ENCODE data around the gene FCHSD1.

Gene FCHSD1

DNA sequence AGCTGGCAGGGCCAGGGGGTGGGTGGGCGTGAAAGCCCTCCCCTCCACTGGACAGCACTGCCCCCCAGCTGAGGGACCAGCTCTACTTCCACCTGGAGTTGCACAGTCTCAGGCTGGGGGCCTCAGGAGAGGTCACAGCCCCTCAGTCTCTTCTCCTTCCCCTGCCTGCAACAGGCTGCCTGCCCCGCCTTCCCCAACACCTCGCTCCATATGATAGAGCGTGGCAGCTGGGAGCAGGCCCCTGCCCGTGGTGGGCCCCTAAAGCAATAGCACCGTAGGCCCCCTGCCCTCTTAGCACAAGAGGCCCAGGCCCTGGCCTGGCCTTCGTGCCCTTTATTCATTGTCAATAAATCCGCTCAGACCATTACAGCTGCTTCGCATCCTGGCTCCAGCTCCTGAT, 10.5 kb downstream of the FCHSD1 start:
- no peak for DNase-seq

DNA sequence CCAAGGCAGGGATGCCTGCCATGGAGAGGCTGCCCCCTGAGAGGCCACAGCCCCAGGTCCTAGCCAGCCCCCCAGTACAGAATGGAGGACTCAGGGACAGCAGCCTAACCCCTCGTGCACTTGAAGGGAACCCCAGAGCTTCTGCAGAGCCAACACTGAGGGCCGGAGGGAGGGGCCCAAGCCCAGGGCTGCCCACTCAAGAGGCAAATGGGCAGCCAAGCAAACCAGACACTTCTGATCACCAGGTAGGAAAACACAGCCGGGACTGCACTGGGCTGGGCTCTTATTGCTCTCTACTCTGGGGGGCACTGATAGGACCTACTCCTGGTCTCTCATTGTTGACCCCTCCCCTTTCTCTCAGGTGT, 11.2 kb downstream of the FCHSD1 start:
- no peak for DNase-seq

DNA sequence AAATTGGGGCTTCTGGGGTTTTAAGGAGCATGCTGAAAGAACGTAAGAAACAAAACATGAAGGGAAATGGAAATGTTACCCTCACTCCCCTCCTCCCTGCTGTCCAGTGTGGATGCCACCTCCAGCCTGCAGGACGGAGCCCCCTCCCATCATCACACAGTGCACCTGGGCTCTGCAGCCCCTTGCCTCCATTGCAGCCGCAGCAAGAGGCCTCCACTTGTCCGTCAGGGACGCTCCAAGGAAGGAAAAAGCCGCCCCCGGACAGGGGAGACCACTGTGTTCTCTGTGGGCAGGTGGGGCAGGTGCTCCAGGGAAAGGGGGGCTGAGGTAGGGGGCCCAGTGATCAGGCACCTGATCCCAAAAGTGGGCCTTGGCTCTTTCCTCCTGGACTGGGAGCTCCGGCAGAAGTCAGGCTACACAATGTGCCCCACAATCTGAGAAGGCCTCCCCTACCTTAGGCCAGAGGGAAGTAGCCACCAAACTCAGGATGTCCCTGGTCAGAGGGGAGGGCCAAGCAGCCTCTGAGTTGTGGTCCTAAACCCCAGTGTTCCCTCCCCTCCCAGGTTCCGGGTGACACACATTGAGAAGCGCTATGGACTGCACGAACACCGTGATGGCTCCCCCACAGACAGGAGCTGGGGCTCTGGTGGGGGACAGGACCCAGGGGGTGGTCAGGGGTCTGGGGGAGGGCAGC, 11.7 kb downstream of the FCHSD1 start:
- DNase-seq = no peak

DNA sequence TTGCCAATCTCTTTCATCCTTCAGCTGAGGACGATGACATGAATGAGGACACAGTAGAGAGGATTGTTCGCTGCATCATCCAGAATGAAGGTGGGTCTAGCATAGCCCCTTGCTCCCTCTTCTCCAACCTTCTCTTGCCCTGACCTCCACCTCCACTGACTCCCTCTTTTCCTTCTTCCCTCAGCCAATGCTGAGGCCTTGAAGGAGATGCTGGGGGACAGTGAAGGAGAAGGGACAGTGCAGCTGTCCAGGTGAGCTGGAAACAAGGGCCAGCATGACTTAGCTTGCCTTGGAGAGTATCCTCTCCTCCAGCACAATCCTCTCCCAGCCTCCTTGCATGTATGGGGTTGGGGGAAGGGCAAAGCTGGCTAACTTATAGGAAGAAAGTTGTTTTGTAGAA, 12.4 kb downstream of the FCHSD1 start:
- DNase-seq = no peak

DNA sequence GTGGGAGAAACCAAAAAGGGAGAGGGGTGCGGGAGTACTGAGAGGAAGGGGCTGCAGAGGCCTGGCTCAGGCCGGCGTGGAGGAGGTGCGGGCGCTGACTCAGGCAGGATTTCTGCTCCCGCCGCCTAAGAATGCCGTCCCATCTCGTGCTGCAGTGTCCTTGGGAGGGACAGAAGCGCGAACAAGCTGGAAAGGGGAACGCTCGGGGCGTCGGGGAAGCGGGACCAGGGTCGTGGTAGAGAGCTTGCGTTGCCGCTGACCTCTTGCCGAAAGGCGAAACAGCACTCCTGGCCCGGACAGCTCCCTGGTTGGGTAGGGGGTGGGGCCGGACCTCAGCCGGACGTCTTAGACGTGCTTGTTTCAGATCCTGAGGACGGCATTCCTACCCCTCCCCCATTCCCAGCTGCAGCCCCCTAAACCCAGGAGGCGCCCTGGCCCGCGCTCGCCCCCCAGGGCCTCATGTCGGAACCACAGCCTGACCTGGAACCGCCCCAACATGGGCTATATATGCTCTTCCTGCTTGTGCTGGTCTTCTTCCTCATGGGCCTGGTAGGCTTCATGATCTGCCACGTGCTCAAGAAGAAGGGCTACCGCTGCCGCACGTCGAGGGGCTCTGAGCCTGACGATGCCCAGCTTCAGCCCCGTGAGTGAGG, 13.3 kb downstream of the FCHSD1 start:
- DNase-seq = peak; percentile 15

DNA sequence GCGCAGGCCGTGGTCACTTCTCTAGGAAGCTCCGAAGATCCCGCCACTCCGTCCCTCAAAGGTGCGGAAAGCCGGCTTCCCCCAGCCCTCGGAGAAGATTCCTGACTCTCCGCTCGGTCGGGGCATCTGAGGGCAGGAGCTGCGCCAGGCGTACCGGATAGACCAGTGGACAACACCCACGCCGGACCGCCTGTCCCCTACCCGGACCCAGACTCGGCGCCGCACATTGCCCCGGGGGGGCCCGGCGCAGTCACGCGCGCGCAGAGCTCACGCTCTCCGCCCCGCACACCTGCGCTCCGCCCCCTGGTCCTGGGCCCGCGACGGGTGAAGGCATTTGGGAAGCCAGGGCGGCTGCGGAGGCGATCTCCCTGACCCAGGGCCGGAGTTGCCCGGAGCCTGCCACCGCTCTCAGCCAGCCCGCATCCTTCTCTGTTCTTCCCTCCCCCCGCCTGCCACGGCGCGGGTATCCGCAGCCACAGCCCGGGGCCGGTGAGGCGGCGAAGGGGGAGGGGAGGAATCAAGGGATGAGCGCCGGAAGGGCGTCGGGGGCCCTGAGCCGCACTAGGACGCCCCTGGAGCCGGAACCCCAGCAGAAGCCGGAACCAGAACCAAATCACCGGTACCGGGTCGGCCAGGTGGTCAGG, 14.0 kb downstream of the FCHSD1 start:
- DNase-seq = no peak

DNA sequence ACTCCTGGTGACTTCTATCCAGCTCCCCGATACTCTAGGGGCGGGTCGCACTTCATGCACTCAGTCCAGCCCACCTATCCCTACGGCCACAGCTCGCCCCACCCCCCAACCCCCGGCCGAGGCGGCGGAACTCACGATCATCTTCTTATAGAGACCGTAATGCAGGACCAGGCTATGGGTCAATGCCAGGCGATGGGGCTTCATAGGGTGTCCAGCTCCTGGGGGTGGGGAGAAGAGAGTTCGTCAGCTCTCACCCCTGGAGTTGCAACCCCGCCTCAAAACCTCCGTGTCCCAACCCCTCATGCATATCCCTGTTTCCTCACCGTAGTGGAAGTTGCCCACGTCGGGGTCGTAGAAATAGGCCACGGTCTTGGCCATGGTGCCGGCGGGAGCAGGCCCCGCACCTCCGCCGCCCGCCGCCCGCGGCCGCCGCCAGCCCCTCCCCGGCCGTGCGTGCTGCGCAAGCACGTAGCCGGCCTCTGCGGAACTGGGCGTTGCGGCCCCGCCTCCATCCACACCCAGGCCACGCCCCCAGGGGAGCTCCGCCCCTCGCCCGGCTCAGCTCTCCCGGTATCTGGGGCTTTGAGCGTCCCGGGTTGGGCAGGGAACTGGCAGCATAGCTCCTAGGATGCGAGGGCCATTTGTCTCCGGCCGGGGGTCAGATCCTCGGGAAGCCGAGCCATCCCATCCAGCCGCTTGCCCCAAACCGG, 14.7 kb downstream of the FCHSD1 start, which contains the start of the genes HDAC3 and RELL2:
Gene HDAC3, minus strand, starts transcription at position 437 of the 710 bp plus-strand sequence. Its CDS starts 59 bp downstream, at position 378.
Gene RELL2, plus strand, starts transcription at position 585 of the 710 bp plus-strand sequence. CDS start 1,229 bp downstream, outside the sequence.
- peak; percentile 31 for DNase-seq

DNA sequence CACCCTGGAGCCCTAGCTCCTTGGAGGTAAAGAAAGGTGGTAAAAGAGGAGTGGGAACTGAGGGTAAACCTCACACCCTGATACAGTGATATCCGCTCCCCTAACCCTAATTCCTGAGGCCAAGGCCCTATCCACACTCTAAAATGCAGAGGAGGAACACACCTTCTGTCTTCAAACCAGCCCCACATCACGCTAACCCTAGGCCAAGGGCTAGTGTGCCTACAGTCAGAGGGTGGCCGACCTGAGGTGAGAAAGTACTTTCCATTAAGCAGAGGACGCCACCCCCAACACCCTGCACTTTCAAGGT, 15.2 kb downstream of the FCHSD1 start:
- no peak for DNase-seq

DNA sequence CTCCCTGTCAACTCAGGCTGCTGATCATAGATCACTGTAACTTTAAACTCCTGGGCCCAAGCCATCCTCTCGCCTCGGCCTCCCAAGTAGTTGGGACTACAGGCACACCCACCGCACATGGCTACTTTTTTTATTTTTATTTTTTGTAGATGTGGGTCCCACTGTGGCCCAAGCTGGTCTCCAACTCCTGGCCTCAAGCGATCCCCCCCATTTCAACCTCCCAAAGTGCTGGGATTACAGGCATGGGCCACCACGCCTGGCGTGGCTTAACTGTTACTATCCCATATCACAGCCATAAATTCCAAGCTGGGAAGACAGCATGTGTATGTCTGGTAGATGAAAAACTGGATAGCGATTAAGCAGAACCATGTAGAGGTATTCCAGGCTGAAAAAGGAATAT, 15.6 kb downstream of the FCHSD1 start:
- DNase-seq = no peak

DNA sequence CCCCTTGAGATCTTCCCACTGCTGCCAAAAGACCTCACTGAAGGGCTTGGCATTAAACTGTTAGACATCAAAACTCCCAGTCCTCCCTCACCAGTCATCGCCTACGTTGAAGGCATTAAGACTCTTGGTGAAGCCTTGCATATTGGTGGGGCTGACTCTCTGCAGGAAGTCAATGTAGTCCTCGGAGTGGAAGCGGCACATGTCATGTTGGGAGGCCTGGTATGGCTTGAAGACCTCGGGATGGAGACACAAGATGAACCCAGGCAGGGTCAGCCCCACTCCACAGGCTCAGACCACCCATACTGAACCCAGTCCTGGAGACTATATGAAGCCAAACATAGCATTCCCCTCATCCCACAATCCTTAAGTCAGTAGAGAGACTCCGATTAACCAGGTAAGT, 16.5 kb downstream of the FCHSD1 start:
- no peak for DNase-seq

DNA sequence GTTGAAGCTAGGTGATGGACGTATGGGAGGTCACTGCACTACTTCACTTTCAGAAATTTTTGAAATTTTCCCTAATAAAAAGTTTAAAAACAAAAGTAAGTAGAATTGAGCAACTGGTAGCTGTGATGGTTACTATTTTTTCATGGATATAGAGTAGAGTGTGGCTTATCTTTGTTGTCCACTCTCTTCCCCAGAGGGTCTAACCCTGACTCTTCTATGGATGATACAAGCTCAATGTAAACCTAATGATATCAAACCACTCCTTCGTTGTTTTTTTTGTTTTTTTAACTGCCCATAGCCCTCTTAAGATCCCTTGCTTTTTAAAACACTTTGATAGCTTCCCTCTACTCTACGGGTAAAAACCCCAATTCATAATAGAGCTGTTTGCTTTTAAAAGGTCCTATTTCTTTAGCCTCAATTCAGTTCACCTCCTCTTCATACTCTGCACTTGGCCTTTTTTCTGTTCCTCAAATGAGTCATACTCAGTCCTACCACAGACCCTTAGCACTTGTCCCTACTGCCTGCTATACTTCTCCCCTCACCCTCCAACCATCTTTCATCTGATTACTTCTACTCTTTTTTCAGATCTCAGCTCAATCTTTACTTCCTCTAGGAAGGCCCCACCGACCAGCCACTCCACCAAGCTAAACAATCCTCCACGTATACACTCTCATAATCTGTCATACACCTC, 17.2 kb downstream of the FCHSD1 start:
- DNase-seq = no peak

DNA sequence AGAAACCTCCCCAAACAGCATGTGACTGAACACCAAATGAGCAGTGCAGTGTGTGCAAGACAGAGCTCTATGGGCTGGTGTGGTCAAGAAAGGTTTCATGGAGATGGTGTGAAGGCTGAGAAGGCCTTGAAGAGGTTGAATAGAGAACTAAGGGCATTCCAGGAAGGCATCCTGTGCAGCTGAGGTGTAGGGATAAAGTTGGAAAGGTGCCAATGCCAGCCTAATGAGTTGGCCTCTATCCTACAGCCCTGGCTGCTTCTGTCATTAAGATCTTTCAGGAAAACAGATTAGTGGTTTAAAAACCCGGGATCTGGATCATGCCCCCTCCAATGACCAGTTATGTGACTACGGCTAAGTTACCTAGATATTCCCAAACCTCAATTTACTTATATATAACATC, 18.6 kb downstream of the FCHSD1 start:
- DNase-seq = no peak

DNA sequence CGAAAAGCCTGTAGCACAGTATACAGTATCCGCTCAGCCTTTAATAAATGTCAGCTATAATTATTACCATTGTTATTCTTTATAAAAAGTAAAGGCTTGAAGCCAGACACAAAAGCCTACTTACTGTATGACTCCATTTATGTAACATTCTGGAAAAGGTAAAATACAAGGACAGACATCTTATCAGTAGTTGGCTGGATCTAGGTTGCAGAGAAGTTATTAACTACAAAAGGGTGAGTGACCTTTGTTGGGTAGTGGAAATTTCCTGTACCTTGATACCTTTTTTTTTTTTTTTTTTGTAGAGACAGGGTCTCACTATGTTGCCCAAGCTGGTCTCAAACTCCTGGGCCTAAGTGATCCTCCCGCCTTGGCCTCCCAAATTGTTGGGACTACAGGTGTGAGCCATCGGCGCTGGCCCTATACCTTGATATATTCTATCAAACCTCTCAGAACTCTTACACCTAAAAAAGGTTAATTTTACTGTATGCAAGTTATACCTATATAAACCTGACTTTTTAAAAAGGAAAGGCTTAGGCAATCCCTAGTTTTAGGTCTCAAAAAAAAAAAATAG, 20.6 kb downstream of the FCHSD1 start:
- no peak for DNase-seq

DNA sequence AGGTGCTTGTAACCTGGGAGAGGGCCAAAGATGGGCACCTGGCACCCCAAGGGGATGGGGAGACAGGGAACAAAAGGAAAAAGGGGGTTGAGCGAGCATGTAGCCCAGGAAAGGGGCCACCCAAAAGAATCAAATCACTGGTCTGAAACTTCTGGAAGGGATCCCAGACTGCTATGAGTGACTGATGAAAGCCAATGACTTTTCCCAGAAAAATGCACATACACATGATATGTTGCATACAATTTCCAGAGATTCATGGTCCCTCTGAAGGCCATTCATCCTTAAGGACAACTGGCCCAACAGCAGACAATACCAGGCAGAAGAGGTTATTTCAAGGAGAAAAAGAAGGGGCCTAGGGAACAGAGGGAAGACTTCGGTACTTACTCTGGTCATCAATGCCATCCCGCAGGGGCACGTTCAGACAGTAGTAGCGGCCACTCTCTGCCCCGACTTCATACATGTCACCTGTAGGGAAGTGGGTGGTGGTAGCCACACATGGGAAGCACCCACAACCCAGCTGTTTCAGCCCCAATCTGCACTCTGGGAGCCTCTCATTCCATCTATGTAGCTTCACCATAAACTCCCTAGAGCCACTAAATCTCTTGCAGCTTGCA, 22.9 kb downstream of the FCHSD1 start:
- no peak for DNase-seq

DNA sequence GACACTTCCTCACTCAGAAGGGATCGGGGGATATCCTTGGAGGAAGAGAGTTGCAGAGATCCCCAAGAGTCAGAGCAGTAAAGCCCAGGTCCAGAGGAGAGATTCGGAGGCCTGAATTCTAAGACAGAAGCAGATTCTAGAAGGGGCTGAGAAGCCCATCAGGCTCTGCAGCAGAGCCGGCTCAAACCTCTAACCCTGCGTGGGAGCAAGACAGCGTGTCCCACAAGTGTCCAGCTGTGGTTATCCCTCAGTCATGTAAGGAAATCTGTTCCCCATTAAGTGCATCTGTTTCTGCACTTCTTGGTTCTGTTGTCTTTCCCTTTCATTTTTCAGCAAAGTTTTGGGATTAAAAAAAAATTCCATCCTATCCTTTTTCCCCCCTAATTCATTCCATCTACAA, 27.6 kb downstream of the FCHSD1 start:
- DNase-seq = no peak

DNA sequence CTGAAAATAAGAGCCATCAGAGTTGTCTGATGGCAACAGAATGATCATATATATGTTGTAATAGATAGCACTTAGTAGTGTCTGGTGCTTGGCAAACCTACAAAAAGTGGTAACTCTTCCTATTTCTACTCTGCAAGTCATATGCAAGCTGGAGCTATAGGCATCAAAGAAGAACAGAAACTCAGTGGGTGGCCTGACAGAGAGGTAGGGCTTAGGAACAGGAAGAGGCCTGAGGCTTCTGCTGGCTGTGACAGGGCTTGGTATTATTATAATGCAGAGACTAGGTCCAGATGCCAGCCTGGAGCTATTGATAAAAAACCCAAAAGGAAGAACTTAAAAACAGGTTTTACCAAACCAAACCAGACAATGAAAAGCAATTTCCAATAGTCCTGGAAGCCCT, 28.0 kb downstream of the FCHSD1 start:
- DNase-seq = no peak

DNA sequence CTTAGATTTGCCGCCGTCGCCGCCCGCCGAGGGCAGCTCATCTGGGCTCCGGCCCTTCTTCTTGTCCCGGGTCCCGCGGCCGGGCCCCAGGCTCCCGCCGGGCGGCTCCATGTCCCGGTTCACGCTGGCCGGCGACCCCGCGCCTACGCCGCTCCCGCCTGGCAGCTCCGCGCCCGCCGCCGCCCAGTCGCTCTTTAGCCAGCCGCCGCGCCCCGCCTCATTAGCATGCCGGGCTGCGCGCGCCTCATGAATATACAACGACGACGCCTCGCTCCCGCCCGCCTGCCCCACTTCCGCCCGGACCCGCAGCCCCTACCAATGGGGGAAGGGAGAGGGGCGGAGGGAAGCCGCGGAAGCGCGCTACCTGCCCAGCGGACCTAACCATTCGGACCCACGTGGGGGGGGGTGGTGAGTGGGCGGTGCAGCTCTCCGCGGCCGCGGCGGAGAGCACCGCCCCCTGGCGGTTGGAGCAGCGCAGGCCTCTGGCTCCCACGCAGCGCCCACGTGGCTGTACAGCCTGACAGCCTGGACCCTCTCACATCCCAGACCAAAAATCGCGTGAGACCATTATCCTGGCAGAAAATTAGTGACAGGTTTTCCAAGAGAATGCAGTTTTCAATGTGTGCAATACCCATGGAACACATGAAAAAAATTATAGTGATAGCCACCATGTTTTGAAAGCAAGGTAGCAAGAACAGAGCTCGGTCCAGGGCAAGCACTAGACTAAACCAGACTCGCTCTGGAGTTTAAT, 32.2 kb downstream of the FCHSD1 start, which contains the start of gene DIAPH1:
Gene DIAPH1, minus strand, starts transcription at position 197 of the 751 bp plus-strand sequence. Its CDS starts 86 bp downstream, at position 111.
- peak; percentile 59 for DNase-seq

DNA sequence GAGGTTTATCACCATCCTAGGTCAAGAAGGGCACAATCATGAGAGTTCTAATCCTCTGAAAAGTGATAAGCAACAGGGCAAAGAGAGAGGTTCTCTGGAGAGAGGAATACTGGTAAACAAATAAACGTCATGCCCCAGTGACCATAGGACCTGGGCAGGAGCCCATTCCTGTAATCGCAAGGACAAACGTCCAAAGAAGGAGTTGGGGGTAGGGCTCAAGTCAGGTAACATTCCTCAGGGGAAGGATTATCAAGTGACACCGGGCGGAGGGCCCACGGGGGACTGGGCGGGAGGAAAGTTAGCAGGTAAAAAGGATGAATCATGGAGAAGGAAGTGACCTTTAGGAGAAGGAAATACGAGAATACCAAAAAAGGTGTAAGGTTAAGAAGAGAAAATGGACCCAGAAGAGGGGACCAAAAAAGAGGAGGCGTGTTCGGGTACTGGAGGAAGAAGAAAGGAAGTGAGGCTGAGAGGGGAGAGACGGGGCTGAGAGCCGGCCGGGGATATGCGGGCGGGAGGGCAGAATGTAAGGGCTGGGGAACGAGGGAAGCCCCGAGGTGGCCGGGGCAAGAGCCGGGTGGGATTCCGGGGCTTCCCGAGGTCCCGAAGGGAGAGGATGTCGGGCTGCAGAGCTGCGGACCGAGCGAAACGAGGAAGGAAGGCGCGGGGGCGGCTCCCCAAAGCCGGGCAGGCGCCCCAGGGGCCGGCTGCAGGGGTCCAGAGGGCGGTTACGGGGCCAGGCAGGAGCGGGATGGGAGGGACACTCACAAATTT, 33.0 kb downstream of the FCHSD1 start:
- no peak for DNase-seq

DNA sequence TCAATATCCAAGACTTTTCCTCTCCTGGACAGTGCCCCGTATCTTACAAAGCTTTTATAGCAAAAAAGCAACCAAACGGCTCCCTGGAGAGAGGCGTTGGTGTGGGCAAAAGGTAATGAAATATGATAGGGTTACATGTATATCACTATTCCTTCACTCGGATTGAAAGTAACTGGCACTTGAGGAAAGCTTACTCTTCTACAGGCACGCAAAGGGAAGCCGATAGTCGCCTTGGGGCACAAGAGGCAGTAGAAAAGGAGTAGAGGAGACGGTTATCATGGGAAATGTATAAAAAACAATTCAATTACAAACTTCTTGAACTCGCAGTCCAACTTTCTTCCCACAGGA, 33.6 kb downstream of the FCHSD1 start:
- no peak for DNase-seq

DNA sequence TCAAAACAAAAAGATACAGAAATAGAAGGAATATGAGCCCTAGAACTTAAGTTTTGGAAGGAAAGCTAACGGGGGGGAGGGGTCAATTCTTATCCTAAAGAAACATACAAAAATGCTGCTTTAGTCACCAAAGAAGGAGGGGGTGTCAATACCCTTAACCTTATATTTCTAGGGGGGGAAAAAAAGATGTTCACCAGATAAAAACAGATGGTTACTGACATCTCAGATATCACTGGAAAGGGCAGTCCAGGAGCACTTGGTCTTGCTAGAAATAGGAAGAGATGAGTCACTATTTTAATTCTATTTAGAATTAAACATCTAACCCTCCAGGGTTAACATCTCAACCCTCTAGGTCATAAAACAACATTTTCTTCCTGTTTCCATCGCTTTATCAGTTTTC, 34.1 kb downstream of the FCHSD1 start:
- DNase-seq = no peak

Measured in NCI-H524 treated with DMSO at 0.1 percent for 48 hours (cell line).